OCI-LY1 (cell line): ENCODE data around the gene TASOR2.

Experiments
- H2AFZ ChIP-seq: fragments of 200-600 bp; sonication (generic), shearing (Covaris generic); 2 replicates; pipeline ENCODE4 v1.6.0; 2014; ENCODE audit warnings: antibody characterized with exemption, mild to moderate bottlenecking, low read length
- H3F3A ChIP-seq: fragments of 200-600 bp; sonication (generic), shearing (Covaris generic); 2 replicates; pipeline ENCODE4 v1.6.0; 2014; ENCODE audit warnings: mild to moderate bottlenecking, antibody characterized with exemption, low read length, moderate library complexity; ENCODE audit not compliant: insufficient read depth
- H3K27ac ChIP-seq: fragments of 200-600 bp; sonication (generic); 2 replicates; pipeline ENCODE4 v1.5.1; 2014; ENCODE audit warnings: low read length, mixed run types, mild to moderate bottlenecking, low read depth; ENCODE audit not compliant: poor library complexity, severe bottlenecking
- H3K27me3 ChIP-seq: fragments of 200-600 bp; sonication (generic); 2 replicates; pipeline ENCODE4 v1.6.0; 2014; ENCODE audit warnings: antibody characterized with exemption, mild to moderate bottlenecking, low read length, moderate library complexity; ENCODE audit not compliant: insufficient read depth
- H3K36me3 ChIP-seq: fragments of 200-600 bp; sonication (generic); 2 replicates; pipeline ENCODE4 v1.6.1; 2014; ENCODE audit warnings: mild to moderate bottlenecking, antibody characterized with exemption, low read length, moderate library complexity, mixed read lengths; ENCODE audit not compliant: insufficient read depth
- H3K4me1 ChIP-seq: fragments of 200-600 bp; sonication (generic); 2 replicates; pipeline ENCODE4 v1.5.1; 2014; ENCODE audit warnings: mild to moderate bottlenecking, low read length, moderate library complexity; ENCODE audit not compliant: insufficient read depth, severe bottlenecking
- H3K4me2 ChIP-seq: fragments of 200-600 bp; sonication (generic), shearing (Covaris generic); 2 replicates; pipeline ENCODE4 v1.6.1; 2014; ENCODE audit warnings: low read length
- H3K4me3 ChIP-seq: fragments of 200-600 bp; sonication (generic); 2 replicates; pipeline ENCODE4 v1.5.1; 2014; ENCODE audit warnings: low read length, low read depth, mild to moderate bottlenecking, mixed read lengths; ENCODE audit not compliant: poor library complexity, severe bottlenecking
- H3K79me2 ChIP-seq: fragments of 200-600 bp; shearing (Covaris generic); 2 replicates; pipeline ENCODE4 v1.6.1; 2016; ENCODE audit warnings: mixed run types, low read length, mixed read lengths; ENCODE audit not compliant: insufficient read depth
- H3K9ac ChIP-seq: fragments of 200-600 bp; sonication (generic), shearing (Covaris generic); 2 replicates; pipeline ENCODE4 v1.6.1; 2014; ENCODE audit warnings: mild to moderate bottlenecking, low read length, mixed read lengths
- H3K9me2 ChIP-seq: fragments of 200-600 bp; sonication (generic), shearing (Covaris generic); 2 replicates; pipeline ENCODE4 v1.6.1; 2014; ENCODE audit warnings: low read depth, mild to moderate bottlenecking, low read length, mixed read lengths
- H3K9me3 ChIP-seq: fragments of 200-600 bp; shearing (Covaris generic); 2 replicates; pipeline ENCODE4 v1.6.1; 2014; ENCODE audit warnings: low read length, mixed read lengths
- H4K20me1 ChIP-seq: fragments of 200-600 bp; sonication (generic), shearing (Covaris generic); 2 replicates; pipeline ENCODE4 v1.6.0; 2016; ENCODE audit warnings: mild to moderate bottlenecking, low read length; ENCODE audit not compliant: insufficient read depth
- EZH2 ChIP-seq: fragments of 200-600 bp; sonication (generic), shearing (Covaris generic); IDR thresholded peaks from 2 replicates; pipeline ENCODE4 v1.8.0; 2017; ENCODE audit warnings: borderline replicate concordance, mixed run types, mild to moderate bottlenecking, antibody characterized with exemption, low read length, moderate library complexity, mixed read lengths
- TF ChIP-seq, protein P1 (sequence below): fragments of 200-600 bp; sonication (generic), shearing (Covaris generic); IDR thresholded peaks from 2 replicates; pipeline ENCODE4 v1.5.1; 2017; ENCODE audit warnings: mild to moderate bottlenecking, antibody characterized with exemption, low read length, moderate library complexity, mixed read lengths

The TASOR2 gene

DNA sequence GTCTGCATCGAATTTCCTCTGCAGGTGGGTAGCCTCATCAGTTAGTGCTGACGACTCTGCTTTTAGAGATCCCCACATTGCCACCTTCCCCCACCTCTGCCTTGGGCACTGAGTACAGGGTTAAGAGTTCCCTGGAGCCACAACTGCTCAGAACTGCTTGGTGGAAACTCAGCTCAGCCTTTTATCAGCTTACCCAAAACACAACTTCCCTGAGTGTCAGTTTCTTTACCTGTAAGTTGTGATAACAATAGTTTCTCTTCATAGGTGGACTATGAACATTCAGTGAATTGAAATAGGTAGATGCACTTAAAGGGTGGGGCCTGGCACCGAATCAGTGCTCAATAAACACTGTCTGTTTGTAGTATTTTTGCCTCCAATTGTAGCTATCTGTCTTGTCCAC is 29.5 kb upstream of the TASOR2 start:
- H3K36me3 ChIP-seq: no peaks in the 10 kb centered on the region
- H3K9me2 ChIP-seq: no peaks in the 10 kb centered on the region
- no peaks in the 10 kb centered on the region for H3F3A ChIP-seq
- peaks cover 16% of the 10 kb centered on the region for H3K4me1 ChIP-seq
- no peaks in the 10 kb centered on the region for H3K9me3 ChIP-seq
- no peaks in the 10 kb centered on the region for H4K20me1 ChIP-seq
- H3K4me3 ChIP-seq: no peak overlapping the region
- H3K27me3 ChIP-seq: no peaks in the 10 kb centered on the region
- TF ChIP-seq, protein P1, sequence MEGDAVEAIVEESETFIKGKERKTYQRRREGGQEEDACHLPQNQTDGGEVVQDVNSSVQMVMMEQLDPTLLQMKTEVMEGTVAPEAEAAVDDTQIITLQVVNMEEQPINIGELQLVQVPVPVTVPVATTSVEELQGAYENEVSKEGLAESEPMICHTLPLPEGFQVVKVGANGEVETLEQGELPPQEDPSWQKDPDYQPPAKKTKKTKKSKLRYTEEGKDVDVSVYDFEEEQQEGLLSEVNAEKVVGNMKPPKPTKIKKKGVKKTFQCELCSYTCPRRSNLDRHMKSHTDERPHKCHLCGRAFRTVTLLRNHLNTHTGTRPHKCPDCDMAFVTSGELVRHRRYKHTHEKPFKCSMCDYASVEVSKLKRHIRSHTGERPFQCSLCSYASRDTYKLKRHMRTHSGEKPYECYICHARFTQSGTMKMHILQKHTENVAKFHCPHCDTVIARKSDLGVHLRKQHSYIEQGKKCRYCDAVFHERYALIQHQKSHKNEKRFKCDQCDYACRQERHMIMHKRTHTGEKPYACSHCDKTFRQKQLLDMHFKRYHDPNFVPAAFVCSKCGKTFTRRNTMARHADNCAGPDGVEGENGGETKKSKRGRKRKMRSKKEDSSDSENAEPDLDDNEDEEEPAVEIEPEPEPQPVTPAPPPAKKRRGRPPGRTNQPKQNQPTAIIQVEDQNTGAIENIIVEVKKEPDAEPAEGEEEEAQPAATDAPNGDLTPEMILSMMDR: no peak
- TF ChIP-seq EZH2: no peak
- no peak overlapping the region for H2AFZ ChIP-seq
- no peaks in the 10 kb centered on the region for H3K79me2 ChIP-seq
- H3K9ac ChIP-seq: no peak overlapping the region
- H3K27ac ChIP-seq: no peak overlapping the region
- H3K4me2 ChIP-seq: no peak overlapping the region

DNA sequence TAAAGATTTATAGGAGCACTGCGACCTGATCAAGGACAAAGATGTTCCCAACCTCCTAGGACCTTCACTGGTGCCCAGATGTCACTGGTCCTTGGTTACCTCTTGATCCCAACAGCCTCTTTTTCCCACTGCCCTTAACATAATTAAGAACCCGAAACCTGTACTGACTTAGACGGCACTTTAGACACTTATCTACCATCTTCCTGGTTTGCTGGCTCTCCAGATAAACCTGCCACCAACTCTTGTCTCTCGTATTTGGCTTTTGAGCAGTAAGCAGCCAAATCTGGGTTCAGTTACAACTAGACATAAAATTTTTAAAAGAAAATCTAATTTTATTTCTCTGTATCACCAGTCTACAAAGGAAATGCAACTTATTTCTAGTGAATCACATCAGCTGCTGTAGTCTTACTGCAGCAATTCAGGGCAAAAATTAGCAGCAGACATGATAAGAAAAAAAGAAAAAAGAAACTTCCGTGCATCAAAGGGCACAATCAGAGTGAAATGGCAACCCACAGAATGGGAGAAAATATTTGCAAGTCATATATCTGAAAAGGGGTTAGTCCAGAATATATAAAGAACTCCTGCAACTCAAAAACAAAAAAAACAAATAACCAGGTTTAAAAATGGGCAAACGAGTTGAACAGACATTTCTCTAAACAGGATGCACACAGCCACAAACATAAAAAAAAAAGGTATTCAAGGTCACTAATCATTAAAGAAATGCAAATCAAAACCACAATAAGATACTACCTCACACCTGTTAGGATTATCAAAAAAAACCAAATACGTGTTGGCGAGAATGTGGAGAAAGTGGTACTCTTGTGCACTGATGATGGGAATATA is 27.7 kb upstream of the TASOR2 start:
- H3F3A ChIP-seq: no peaks in the 10 kb centered on the region
- no peaks in the 10 kb centered on the region for H3K9me2 ChIP-seq
- no peaks in the 10 kb centered on the region for H3K27me3 ChIP-seq
- H3K9ac ChIP-seq: no peak overlapping the region
- no peak overlapping the region for H3K4me2 ChIP-seq
- H3K4me1 ChIP-seq: peaks cover 16% of the 10 kb centered on the region
- no peaks in the 10 kb centered on the region for H3K79me2 ChIP-seq
- no peak overlapping the region for H3K4me3 ChIP-seq
- H3K9me3 ChIP-seq: no peaks in the 10 kb centered on the region
- TF ChIP-seq EZH2: no peak
- TF ChIP-seq, protein P1: no peak
- no peak overlapping the region for H3K27ac ChIP-seq
- no peak overlapping the region for H2AFZ ChIP-seq
- no peaks in the 10 kb centered on the region for H3K36me3 ChIP-seq
- H4K20me1 ChIP-seq: no peaks in the 10 kb centered on the region

DNA sequence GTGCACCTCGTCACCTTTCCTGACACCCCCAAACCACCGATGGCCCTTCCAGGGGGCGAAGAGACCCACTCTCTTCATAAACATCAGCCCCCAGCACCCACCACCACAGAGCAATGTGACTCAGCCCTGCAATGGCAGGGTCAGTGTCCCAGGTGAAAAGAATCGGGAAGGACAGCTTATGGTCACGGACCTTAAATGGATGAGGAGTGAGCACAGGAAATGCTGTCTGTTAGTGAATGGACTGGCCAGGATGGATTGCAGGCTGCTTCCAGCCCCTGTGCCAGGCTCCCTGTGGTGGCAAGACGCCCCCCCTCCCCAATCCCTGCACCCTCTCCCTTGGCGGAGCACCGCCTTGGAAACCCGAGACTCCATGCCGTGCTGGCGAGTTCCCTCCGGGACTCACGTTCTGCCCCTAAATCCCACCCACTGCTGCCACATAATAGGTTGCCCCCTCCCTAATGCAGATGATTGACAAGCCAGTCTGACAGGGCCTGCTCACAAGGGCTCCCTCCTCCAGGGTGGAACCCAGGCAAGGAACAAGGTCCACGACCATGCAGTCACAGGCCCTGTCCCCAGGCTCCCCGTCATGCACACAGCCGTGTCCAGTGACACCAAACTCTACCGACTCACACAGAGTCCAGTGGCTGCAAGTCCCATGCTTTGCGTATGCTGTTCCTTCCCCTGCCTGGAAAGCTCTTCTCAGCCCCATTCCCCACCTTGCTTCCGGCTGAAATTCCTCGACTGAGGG is 25.6 kb upstream of the TASOR2 start:
- no peak overlapping the region for H3K27ac ChIP-seq

More for the DNA sequence above, 25.6 kb upstream of the TASOR2 start:
- TF ChIP-seq EZH2: no peak
- TF ChIP-seq, protein P1: no peak
- Histone ChIP-seq H3K9me2 (no peaks in the 10 kb centered on the region), H3K4me3 (no peak overlapping the region), H3K4me2 (no peak overlapping the region), H3F3A (no peaks in the 10 kb centered on the region), H2AFZ (no peak overlapping the region), H3K9me3 (no peaks in the 10 kb centered on the region), H3K27me3 (no peaks in the 10 kb centered on the region), H3K4me1 (peaks cover 16% of the 10 kb centered on the region), H3K36me3 (no peaks in the 10 kb centered on the region), H3K79me2 (no peaks in the 10 kb centered on the region), H3K9ac (no peak overlapping the region), H4K20me1 (no peaks in the 10 kb centered on the region)
